ENCODE results near the gene LIMS2.
A peak's percentile ranks its signal among the peaks of the same experiment; 100 is the strongest.

The LIMS2 gene

DNA sequence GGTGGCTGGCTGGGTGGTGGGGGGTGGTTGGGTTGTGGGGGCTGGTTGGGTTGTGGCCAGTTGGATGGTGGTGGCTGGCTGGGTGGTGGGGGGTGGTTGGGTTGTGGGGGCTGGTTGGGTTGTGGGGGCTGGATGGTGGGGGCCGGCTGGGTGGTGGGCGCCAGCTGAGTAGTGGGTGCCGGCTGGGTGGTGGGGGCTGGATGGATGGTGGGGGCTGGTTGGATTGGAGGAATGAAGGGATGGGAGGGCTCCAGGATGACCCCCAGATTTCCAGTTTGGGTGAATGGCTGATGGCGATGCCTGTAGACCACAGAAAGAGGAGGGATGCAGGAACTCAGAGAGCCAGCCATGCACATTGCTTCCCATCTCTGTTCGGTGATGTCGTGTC is 56.1 kb downstream of the LIMS2 start:
- DNase-seq, result no peak

DNA sequence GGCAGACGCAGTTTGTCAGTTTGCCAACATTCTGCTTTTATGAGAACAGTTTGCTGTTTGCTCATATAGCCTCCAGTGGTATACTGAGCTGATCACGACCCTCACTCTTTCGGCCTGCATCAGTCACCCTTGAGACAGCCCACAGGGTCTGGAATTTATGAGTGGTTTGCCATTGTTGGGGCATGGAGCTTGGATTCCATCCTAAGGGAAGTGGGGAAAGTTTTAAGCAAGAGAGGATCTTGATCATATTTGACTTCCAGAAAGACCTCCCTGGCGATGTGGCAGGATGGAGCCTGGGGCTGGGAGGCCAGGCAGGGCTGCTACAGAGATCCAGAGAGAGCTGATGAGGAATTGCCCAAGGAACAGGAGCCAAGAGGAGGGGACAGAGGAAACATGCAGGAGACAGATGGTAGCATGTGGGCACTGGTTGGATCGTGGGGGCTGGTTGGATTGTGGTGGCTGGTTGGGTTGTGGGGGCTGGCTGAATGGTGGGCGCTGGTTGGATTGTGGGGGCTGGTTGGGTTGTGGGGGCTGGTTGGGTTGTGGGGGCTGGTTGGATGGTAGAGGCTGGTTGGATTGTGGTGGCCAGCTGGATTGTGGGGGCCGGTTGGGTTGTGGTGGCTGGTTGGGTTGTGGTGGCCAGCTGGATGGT is 56.7 kb downstream of the LIMS2 start:
- DNase-seq, result no peak

DNA sequence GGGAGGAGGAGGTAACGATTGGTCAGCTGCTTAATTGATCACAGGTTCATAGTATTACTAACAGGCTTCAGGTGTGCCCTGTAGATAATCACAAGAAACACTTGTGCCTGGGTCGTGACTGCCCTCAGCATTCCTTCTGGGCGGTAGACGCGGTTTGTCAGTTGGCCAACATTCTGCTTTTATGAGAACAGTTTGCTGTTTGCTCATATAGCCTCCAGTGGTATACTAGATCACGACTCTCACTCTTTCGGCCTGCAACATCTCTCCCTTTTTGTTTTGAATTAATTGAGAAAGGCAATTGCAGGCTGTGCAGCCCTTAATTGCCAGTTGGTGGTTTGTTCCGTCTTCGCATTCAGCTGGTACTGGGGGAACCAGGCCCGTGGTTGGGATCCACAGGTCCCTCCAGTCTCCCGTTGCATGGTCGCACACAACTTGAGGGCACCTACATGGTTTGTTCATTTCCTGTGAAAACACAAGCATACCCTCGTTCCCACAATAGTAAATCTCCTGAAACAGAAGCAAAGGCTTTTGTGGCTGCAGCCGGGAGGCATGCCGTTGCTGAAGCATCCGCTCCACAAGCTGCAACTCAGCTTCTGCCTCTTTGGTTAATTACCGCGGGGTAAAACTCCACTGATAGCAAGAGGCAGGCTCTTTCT is 59.7 kb downstream of the LIMS2 start:
- no peak for DNase-seq

DNA sequence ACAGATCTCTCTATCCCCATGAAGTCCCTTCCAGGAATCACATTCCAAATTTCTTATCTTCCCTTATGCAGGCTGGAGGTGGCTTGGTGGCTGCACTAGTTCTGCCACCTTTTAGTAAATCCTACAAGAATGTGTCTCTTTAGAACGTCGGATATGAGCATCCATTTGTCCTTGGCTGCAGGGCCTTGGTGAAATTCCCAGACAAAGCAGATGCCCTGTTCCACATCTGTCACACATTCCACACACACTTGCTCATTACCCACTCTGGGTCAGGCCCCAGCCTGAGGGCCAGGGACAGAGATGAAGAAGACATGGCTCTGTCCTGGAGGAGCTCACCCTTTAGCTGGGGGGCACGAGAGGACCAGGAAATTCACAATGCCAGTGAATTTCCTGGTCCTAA is 60.6 kb downstream of the LIMS2 start:
- no peak for DNase-seq

DNA sequence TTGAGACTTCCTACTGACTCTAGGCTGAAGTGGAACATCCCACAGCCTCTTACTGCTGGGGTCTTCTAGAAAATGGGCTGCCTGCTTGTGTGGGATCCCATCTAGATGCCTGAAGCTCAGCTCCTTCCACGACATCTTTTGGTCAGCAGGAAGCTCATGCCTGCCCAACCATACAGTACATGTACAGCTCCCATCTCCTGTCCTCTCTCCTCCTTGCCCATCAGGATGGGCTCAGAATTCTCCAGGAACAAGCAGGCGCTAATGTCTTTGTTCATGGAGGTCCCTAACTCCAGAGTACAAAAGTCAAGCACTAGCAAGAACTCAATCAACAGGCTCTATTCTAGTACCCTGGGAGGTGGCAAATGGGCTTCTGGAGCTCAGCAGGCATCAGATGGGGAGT is 61.1 kb downstream of the LIMS2 start:
- DNase-seq, result no peak

DNA sequence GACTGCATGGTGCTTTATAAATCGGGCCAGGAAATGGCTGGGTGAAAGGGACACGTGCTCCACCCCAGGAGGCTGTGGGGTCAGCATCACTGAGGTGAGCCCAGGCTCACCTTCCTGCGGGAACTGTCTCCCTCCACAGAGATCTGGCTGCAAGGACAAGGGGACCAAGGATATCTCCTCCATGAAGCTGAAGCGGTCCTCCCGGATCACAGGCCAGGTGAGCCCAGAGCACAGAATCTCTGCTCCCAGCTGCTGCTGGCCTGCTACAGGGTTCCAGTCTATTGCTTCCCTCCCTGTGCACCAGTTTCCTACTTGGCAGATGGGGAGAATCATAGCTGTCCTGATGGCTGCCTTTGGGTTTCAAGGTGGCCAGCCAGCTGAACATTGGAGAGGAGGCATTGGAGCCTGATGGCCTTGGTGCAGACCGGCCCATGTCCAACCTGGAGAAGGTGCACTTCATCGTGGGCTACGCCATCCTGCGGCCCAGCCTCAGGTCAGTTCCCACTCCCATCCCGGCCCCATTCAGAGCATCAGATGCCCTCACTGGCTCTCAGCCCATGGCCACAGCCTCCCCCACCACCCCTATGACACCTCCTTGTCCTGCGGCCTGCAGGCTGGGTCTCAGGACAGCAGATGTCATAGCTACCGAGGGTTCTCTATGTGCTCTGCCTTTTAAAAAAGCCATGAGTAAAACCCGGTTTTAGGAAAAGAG is 63.1 kb downstream of the LIMS2 start:
- DNase-seq, result no peak

DNA sequence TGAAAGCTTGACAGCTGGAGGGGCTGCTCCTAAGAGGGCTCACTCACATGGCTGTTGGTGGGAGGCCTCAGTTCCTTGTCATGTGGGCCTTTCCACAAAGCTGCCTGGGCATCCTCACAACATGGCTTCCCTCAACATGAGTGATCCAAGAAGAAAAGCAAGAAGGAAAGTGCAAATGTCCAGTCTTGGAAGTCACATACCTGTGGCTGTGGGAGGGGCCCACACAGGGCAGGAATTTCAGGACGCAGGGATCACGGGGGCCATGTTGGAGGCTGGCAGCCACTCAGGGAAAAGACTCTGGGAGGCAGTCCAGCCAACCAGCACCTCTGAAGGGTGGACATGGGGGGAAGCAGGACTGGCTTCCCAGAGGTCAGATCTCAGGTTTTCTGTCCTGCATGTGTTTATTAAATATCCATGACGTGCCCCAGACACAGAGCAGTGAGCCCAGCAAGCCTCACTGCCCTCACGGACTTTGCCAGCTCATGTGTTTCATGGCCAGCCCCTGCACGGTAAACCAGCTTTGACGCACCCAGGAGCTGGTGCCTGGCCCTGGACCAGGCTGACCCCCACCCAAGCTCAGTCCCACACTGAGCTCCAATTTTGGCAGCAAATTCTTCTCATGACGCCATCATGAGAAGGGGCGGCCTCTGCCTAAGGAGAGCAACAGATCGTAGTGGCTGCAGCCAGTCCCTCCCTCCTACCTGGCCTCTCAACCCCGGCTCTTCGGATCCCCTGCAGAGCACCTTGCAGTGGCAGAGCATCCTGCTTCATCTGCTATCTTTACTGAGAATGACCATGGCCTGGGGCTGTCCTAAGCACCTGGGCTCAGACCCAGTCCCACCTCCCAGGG is 64.0 kb downstream of the LIMS2 start:
- DNase-seq, result no peak

DNA sequence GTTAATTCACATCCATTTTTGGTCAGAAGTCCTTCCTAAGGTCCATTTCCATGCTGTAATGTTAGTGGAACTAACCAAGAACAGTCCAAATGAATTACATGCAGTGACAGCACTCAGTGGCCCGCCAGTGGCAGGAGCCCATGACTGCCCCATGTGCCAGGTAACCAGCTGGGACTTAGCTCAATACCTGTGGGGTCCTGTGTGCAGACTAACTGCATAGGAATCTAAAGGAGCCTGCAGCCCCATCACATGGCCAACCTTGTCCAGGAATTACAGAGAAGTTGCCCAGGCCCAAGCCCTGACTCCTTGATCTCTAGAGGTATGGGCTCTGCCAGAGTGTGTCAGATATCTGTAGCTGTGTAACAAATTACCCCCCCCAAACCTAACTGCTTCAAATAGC is 64.8 kb downstream of the LIMS2 start:
- no peak for DNase-seq

DNA sequence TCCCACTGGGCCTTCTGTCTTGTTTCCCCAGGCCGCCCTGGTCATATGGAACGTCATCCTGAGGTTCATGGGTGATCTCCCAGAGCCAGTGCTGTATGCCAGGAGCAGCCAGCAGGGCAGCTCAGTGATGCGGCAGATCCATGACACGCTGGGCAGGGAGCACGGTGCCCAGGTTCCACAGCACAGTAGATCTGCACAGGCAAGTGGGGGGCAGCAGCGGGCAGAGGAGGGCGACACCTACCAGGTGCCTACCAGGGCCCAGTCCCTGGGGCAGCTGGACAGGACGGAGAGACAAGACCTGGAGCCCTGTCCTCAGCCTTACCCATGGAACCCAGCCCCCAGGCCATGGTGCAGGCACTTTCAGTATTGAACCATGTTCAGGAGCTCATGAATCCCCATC is 65.5 kb downstream of the LIMS2 start:
- DNase-seq, result no peak

DNA sequence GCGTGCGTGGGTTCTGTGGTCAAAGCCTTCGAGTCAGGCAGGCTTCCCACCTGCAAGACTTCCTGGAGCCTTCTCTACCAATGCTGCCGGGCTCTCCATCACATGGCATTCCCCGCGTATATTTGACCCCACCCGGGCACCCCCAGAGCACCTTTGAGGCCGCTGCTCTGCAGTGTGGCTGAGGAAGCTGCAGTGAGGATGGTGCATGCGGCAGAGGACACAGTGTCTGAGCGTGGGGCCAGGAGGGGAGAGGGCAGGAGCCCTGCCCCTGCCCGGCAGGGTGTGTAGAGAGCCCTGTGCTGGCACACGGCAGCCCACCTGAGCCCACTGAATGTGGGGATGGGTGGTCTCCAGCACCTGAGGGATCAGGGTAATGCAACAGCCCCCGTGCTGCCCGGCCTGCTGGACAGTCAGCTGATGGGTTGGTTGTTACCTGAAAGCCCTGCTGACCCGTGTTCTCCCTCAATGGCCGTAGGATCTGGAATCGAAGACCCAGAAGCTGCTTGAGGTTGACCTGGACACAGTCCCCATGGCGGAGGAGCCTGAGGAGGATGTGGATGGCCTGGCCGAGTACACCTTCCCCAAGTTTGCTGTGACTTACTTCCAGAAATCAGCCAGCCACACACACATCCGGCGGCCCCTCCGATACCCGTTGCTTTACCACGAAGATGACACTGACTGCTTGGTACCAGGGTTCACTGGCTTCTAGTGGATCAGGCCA is 66.1 kb downstream of the LIMS2 start:
- no peak for DNase-seq

DNA sequence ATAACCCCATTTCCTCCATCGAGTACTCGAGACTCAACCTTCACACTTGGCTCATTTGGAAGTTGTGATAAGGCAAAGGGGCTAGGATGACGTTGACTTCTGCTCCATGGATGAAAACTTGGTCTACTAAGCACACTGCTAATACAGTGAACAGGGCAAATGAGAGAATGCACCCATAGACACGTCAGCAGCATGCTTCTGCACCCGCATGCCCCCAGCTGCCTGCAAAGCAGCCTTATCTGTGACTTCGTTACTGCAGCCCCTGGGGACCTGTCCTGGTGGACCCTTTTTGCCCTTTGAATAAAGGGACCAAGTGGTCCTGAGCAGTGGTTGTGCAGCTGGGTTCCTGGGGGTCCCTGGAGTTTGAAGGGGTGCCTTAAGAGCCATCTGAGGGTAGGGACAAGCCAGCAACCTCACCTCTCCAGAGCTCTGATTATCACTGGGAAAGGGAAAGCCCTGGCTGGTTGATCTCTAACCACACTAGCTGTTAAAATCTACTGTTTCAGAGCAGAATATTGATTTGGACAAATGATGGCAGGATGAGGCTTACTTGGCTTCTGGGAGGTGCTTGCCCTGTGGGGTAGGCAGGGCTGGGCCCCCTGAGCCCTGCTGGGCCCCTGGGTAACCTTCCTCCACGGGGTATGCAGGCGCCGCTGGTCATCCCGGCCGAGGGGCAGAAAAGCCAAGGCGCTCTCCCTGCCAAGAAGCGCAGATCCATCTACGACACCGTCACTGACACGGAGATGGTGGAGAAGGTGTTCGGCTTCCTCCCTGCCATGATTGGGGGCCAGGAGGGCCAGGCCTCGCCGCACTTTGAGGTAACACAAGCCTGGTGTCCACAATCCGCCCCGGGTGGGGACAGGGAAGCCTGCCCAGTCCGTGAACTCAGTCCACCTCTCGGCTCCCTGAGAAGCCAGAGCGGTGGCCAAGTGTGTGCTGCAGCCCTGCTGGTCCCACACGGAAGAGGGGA is 67.0 kb downstream of the LIMS2 start:
- no peak for DNase-seq

DNA sequence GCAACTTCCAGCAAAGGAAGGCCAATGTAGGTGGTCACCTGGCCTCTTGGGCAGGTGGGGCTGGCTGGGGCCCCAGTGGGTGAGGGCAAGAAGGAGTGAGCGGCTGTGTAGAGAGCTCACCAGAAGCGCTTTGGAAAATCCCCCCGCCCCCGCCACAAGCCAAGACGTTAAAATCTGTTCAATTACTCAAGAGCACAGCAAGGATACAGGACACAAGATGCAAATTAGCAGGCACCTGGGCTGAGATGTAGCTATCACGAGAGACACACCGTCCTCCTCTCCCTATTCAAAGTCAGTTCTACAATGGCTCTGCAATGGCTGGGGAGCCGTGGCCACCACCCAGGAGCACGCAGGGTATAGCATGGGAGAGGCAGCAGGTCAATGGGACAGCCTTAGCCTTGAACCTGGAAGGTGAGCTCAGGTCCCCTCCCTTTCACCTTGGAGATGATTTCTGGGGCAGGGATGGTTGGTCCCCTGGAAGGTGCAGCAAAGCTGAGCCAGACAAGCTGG is 67.9 kb downstream of the LIMS2 start:
- DNase-seq, result no peak

DNA sequence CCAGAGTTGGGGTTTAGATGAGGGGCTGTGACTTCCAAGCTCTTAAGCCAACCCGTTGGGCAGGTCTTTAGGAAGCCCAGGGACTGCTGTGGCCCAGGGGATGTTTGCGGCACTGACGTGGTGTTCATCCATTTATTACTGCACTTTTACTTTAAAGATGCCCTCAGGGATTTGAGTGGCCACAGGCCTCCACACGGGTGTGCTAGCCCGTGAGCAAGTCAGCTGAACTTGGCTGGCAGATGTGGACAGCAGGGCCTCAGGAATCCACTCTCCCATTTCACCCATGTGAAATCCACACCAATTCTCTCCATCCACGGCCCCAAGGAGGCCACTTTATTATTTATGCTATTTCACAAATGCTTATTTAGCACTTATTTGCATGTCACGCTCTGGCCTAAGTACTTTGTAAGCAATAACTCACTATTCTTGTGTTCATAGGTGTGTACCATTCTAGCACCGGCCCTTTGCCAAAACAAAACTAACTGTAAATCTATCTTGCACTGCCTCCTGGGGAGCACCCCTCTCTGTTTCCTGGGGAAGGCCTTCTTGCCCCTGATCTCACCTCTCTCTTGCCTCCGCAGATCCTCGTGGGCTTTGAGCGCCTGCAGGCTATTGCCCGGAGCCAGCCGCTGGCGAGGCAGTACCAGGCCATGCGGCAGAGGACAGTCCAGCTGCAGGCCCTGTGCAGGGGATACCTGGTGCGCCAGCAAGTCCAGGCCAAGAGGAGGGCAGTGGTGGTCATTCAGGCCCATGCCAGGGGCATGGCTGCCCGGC is 68.5 kb downstream of the LIMS2 start:
- no peak for DNase-seq

DNA sequence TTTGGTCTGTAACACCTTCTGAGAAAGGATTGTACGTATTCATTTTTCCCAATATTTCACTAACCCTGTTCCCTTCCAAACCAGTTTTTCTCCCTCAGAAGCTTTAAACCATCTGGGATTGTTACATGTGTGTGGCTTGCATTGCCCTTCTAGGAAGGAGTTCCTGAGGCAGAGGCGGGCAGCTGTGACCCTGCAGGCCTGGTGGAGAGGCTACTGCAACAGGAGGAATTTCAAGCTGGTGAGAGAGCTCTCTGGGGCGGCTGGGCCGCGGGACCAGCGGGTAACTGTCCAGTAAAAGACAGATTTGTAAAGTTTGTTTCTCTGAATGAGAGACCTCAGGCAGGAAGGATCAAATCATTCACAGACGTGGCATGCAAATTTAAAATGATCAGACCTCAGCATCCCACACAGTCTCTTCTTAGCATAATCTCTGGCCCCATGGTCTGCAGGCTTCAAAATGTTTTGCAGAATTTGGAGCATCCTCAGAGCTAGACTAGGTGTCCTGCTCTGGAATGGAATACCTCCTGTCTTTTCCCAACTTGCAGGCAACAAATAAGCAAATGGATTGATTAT is 69.6 kb downstream of the LIMS2 start:
- no peak for DNase-seq

DNA sequence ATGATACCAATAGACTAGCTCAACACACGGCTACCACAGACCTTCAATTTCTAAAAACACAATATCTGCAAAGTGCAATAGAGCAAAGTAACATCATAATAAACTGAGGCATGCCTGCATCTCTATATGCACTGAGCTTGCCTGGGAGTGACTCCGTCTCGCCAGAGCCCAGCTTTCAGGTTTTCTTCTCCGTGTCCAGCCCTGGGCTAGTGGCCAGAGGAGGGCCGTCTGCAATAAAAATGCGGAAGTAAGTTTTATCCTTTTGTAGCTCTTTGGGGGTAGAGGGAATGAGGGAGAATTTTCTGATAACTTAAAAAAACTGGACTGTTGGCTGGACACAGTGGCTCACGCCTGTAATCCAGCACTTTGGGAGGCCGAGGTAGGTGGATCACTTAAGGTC is 70.3 kb downstream of the LIMS2 start:
- no peak for DNase-seq

DNA sequence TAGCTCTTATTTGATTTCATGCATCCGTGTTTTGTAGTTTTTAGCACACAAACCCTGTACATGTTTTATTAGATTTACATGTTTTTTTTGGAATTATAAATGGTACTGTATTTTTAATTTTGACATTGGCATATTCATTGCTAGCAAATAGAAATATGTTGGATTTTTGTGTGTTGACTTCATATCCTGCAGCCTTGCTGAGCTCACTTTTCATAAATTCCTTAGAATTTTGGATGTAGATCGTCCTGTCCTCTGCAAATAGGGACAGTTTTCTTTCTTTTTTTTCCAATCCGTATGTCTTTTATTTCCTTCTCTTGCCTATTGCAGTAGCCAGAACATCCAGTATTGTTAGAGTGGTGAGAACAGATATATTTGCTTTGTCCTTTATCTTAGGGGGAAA is 76.1 kb downstream of the LIMS2 start:
- peak; percentile 13 for DNase-seq

DNA sequence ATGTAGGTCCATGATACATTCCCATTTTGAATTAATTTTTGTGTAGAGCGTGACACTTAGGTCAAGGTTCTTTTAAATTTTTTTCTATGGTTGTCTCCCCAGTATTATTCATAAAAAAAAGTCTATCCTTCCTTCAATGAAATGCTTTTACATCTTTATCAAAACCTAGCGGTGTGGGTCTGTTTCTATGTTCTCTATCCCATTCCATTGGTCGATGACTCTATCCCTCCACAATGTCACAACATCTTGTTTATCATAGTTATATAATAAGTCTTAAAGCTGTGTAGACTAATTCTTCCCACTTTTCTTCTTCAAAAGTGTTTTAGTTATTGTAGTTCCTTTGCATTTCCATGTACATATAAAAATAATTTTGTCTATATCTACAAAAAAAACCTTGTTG is 76.6 kb downstream of the LIMS2 start:
- DNase-seq, result no peak

DNA sequence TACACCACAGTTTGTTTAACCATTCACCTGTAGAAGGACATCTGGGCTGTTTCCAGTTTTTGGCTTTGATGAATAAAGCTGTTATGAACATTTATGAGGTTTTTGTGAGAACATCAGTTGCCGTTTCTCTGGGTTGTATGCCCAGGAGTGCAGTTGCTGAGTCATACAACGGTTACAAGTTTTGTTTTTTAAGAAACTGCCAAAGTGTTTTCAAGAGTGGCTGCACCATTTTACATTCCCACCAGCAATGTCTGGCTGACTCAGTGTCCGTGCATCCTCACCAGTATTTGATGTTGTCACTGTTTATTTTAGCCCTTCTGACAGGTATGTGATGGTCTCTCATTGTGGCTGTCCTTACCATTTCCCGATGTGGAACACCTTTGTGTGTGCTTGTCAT is 77.3 kb downstream of the LIMS2 start:
- DNase-seq, result no peak

DNA sequence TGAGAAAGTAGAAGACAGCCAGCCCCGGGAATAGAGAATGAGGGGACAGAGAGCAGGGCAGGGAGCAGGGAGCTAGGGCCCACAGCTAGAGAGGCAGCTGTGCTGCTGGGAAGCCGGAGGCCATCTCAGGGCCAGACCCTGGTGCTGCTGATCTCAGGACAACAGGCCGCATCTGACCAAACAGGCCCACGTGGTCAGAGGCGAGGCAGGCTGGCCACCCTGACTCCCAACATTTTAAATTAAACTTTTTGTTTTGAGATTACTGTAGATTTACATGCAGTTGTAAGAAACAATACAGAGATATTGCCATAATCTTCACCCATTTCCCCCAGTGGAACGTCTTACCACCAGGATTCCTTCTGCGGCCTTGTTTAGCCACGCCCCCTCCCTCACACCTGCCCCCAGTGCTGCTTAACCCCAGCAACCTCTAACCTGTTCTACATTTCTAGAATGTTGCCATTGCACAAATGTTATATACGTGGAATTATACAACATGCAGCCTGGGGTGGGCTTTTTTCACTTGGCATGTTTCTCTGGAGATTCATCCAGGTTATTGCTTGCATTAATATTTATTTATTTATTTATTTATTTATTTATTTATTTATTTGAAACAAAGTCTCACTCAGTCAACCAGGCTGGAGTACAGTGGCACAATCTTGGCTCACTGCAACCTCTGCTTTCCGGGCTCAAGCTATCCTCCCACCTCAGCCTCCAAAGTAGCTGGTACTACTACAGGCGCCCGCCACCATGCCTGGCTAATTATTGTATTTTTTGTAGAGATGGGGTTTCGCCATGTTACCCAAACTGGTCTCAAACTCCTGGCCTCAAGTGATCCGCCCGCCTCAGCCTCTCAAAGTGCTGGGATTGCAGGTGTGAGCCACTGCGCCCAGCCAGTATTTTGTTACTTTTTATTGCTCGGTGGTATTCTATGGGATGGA is 78.0 kb downstream of the LIMS2 start:
- DNase-seq, result no peak
